ENCODE measurements around the gene COPS8.

DNA sequence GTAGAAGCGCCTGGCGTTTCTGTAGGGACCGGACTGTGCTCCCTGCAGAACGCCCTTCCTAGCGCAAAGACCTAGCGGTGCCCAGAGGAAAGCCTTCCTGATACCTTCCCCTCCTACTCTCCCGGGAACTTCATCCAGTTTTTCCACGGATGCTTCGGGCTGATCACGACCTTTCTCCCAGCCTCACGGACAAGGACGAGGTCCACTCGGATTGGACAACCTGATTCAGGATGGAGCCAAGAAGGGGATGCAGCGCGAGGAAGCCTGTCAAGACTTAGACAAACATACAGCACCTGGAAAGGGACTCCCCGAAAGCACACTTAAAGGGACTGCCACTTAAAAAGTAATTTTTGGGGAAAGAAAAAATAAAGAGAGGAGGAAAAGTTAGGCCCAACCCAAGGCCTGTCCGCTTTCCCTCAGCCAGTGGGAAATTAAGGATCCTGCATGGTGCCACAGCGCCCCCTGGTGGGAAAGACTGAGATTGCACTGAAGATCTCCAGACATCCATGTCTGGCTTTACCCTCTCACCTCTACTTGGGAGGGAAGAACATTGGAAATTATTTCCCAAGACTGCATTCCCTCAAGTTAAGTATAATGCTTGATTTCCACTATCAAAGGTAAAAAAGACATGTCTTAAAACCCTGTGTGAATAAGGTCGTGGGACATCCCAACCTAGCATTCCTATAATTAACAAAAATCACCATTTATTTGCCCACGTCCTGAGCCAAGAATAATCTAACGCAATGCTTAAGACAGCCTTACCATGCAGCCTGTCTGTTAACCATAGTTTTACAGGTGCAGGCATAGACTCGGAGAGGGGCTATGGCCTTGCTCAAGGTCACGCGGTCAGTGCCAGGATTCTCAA, 13.4 kb upstream of the COPS8 start:
- no peak for TF ChIP-seq SP1 (IDR thresholded peaks at IDR 0.05; ENCODE audit: low read depth, low read length)
- TF ChIP-seq CTCF (IDR thresholded peaks at IDR 0.05; ENCODE audit: control extremely low read depth in 1 of 3, insufficient read depth in 1 of 3, low read depth in 1 of 3, low read length in 3 of 3): peak; percentile 84 to 90 (median 86)
- TF ChIP-seq, protein P1, sequence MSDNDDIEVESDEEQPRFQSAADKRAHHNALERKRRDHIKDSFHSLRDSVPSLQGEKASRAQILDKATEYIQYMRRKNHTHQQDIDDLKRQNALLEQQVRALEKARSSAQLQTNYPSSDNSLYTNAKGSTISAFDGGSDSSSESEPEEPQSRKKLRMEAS (IDR thresholded peaks at IDR 0.05): no peak
- TF ChIP-seq POLR2A (IDR thresholded peaks at IDR 0.05; ENCODE audit: control extremely low read depth in 1 of 2, low read depth in 2 of 2, low read length in 2 of 2): no peak
- no peak for TF ChIP-seq KDM5A (IDR thresholded peaks at IDR 0.05; ENCODE audit: low read length)
- TF ChIP-seq JUND (IDR thresholded peaks at IDR 0.05; ENCODE audit: low read length): no peak
- TF ChIP-seq EP300 (IDR thresholded peaks at IDR 0.05; ENCODE audit: borderline replicate concordance in 1 of 2, low read depth in 2 of 2, low read length in 2 of 2): no peak
- TF ChIP-seq EGR1 (IDR thresholded peaks at IDR 0.05; ENCODE audit: borderline replicate concordance, low read depth, low read length): no peak
- no peak for TF ChIP-seq NRF1 (IDR thresholded peaks at IDR 0.05; ENCODE audit: low read depth, low read length)
- peak; percentile 94 to 95 for TF ChIP-seq RAD21 (IDR thresholded peaks at IDR 0.05 in 1 of 2, conservative IDR thresholded peaks at IDR 0.05 in 1 of 2; ENCODE audit: low read depth in 2 of 2, low read length in 2 of 2)
- TF ChIP-seq SIX5 (IDR thresholded peaks at IDR 0.05; ENCODE audit: low read depth, low read length): no peak

Data from H1 (cell line).